ENCODE measurements around the gene PLP1. TPM values are rescaled to one million over a fixed set of nuclear protein-coding genes. Genes with fewer than 3 reads are reported as not detected.
A peak's percentile ranks its signal among the peaks of the same experiment; 100 is the strongest.
"Not testable (repeated sequence)": the region's sequence is repeated elsewhere in the genome, so short reads cannot be mapped to it uniquely, and the experiment has no call there.

Gene PLP1
- total RNA-seq, 4 donors from 2014 or later: 11.2 to 27.5 (median 17.1) TPM

- no peak for DNase-seq (ENCODE audit: low spot score in 2 of 2)
- 81% methylated on average over 2 of the region's 2 CpGs for WGBS
- Histone ChIP-seq H3K4me1 (no peaks in the 10 kb centered on the region), H3K9me3 (no peaks in the 10 kb centered on the region), H3K36me3 (no peaks in the 10 kb centered on the region), H3K4me3 (no peak overlapping the region), H3K27me3 (no peaks in the 10 kb centered on the region), H3K27ac (no peak overlapping the region)
- TF ChIP-seq POLR2A (IDR thresholded peaks at IDR 0.05) (no peak), EP300 (IDR thresholded peaks at IDR 0.05) (no peak), POLR2AphosphoS5 (IDR thresholded peaks at IDR 0.05) (no peak)
- TF ChIP-seq, protein P1, sequence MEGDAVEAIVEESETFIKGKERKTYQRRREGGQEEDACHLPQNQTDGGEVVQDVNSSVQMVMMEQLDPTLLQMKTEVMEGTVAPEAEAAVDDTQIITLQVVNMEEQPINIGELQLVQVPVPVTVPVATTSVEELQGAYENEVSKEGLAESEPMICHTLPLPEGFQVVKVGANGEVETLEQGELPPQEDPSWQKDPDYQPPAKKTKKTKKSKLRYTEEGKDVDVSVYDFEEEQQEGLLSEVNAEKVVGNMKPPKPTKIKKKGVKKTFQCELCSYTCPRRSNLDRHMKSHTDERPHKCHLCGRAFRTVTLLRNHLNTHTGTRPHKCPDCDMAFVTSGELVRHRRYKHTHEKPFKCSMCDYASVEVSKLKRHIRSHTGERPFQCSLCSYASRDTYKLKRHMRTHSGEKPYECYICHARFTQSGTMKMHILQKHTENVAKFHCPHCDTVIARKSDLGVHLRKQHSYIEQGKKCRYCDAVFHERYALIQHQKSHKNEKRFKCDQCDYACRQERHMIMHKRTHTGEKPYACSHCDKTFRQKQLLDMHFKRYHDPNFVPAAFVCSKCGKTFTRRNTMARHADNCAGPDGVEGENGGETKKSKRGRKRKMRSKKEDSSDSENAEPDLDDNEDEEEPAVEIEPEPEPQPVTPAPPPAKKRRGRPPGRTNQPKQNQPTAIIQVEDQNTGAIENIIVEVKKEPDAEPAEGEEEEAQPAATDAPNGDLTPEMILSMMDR (IDR thresholded peaks at IDR 0.05): no peak
Measured at GRCh38 chrX:103800318-103800717, 23.7 kb downstream of the PLP1 start.

DNA sequence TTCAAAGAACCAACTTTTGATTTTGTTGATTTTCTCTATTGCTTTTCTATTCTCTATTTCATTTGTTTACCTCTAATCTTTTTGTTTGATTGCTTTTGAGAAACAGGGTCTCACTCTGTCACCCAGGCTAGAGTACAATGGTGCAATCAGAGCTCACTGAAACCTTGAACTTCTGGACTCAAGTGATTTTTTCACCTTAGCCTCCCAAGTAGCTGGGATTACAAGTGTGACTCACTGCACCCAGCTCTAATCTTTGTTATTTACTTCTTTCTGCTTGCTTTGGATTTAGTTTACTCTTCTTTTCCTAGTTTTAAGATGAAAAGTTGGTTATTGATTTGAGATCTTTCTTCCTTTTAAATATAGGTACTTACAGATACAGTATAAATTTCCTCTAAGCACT lies 29.2 kb downstream of the PLP1 start:
- Histone ChIP-seq H3K27me3 (no peaks in the 10 kb centered on the region), H3K4me3 (no peak overlapping the region), H3K27ac (no peak overlapping the region), H3K9me3 (no peaks in the 10 kb centered on the region), H3K36me3 (no peaks in the 10 kb centered on the region), H3K4me1 (no peaks in the 10 kb centered on the region)
- DNase-seq (ENCODE audit: low spot score in 2 of 2): no peak
- TF ChIP-seq POLR2AphosphoS5 (IDR thresholded peaks at IDR 0.05) (no peak), EP300 (IDR thresholded peaks at IDR 0.05) (no peak), POLR2A (IDR thresholded peaks at IDR 0.05) (no peak)
- TF ChIP-seq, protein P1 (IDR thresholded peaks at IDR 0.05): no peak

GRCh38 chrX:103806862-103807474 lies 30.3 kb downstream of the PLP1 start:
- Histone ChIP-seq H3K27ac (no peak overlapping the region), H3K9me3 (no peaks in the 10 kb centered on the region), H3K4me3 (no peak overlapping the region), H3K27me3 (no peaks in the 10 kb centered on the region), H3K36me3 (no peaks in the 10 kb centered on the region), H3K4me1 (no peaks in the 10 kb centered on the region)
- TF ChIP-seq EP300 (IDR thresholded peaks at IDR 0.05) (no peak), POLR2AphosphoS5 (IDR thresholded peaks at IDR 0.05) (no peak), POLR2A (IDR thresholded peaks at IDR 0.05) (no peak)
- TF ChIP-seq, protein P1 (IDR thresholded peaks at IDR 0.05): no peak
- no peak for DNase-seq (ENCODE audit: low spot score in 2 of 2)
- 60% methylated on average over 4 of the region's 4 CpGs for WGBS

DNA sequence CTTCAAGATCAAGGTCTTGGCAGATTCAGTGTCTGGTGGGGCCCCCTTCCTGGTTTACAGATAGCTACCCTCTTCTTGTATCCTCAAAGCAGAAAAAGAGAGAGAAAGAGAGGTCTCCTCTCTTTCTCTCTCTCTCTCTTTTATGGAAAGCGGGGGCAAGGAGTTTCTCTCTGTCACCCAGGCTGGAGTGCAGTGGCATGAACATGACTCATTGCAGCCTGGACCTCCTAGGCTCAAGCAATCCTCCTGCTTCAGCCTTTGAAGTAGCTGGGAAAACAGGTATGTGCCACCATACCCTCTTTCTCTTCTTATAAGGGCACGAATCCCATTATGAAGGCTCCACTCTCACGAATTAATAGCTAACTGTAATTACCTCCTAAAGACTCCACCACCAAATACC lies 35.2 kb downstream of the PLP1 start:
- Histone ChIP-seq H3K9me3 (no peaks in the 10 kb centered on the region), H3K27me3 (no peaks in the 10 kb centered on the region), H3K27ac (no peak overlapping the region), H3K36me3 (no peaks in the 10 kb centered on the region), H3K4me3 (no peak overlapping the region), H3K4me1 (no peaks in the 10 kb centered on the region)
- DNase-seq (ENCODE audit: low spot score in 2 of 2): no peak
- 71% methylated on average over 3 of the region's 3 CpGs for WGBS
- TF ChIP-seq, protein P1 (IDR thresholded peaks at IDR 0.05): no peak
- TF ChIP-seq POLR2AphosphoS5 (IDR thresholded peaks at IDR 0.05) (no peak), EP300 (IDR thresholded peaks at IDR 0.05) (no peak), POLR2A (IDR thresholded peaks at IDR 0.05) (no peak)

DNA sequence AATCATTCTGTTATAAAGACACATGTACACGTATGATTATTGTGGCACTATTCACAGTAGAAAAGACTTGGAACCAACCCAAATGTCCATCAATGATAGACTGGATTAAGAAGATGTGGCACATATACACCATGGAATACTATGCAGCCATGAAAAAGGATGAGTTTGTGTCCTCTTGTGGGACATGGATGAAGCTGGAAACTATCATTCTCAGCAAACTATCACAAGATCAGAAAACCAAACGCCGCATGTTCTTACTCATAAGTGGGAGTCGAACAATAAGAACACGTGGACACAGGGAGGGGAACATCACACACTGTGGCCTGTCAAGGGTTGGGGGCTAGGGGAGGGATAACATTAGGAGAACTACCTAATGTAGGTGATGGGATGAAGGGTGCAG lies 40.5 kb downstream of the PLP1 start:
- WGBS: 45% methylated on average over 5 of the region's 5 CpGs
- not testable (repeated sequence) for H3K27ac ChIP-seq; H3K36me3 ChIP-seq; H3K4me1 ChIP-seq; H3K9me3 ChIP-seq; H3K27me3 ChIP-seq; H3K4me3 ChIP-seq; DNase-seq (ENCODE audit: low spot score in 2 of 2)

- TF ChIP-seq EP300 (IDR thresholded peaks at IDR 0.05): no peak
- TF ChIP-seq, protein P1 (IDR thresholded peaks at IDR 0.05): peak; percentile 45 to 54
- Histone ChIP-seq H3K27me3 (no peaks in the 10 kb centered on the region), H3K36me3 (no peaks in the 10 kb centered on the region), H3K4me3 (no peak overlapping the region), H3K27ac (no peak overlapping the region), H3K4me1 (no peaks in the 10 kb centered on the region), H3K9me3 (no peaks in the 10 kb centered on the region)
- DNase-seq (ENCODE audit: low spot score in 2 of 2): no peak
- 19% methylated on average over 5 of the region's 5 CpGs for WGBS
Measured at GRCh38 chrX:103817502-103817901, 40.9 kb downstream of the PLP1 start.

Measured in suprapubic skin (tissue), 4 donors.